ENCODE measurements around the gene BCKDHB. TPM values are rescaled to one million over a fixed set of nuclear protein-coding genes. Genes with fewer than 3 reads are reported as not detected.

Gene BCKDHB
- total and polyA plus RNA-seq, 2 donors (not counting 1 experiment from before 2014, with no cell fraction given): 9.6 to 20.1 TPM

DNA sequence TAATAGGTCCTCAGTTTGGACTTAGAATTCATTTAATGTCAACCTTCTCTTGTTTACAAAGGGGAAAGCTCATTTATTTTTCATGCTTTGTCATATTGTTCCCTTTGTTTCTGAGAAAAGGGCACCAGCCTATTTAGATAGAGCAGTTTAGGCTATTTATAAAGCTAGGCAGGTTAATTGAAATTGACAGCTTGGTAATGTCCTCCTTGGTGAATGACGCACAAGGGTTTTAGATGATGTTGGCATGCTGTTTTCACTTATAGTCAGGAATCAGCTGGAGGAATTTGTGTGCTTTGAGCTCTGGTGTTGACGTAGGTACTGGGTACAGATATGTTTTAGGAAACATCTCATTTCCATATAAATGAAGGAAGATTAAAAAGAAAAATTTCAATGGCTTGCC, 45.2 kb downstream of the BCKDHB start:
- CTCF ChIA-PET: no interaction called here
- Histone ChIP-seq H3K4me1 (ENCODE audit: control insufficient read depth in 2 of 2, insufficient read depth in 2 of 2, low read length in 2 of 2) (no peaks in the 10 kb centered on the region), H3K9ac (ENCODE audit: low read length) (no peak overlapping the region)

GRCh38 chr6:80154160-80154559, 47.7 kb downstream of the BCKDHB start:
- Histone ChIP-seq H3K4me3 (ENCODE audit: control extremely low read depth in 1 of 5, extremely low read depth in 1 of 5, insufficient read depth in 1 of 5, low read depth in 2 of 5, low read length in 4 of 5) (no peak overlapping the region), H3K79me2 (ENCODE audit: control insufficient read depth, insufficient read depth, low read length) (no peaks in the 10 kb centered on the region), H3K27me3 (replicated peaks in 1 of 4; ENCODE audit: control extremely low read depth in 1 of 4, control insufficient read depth in 3 of 4, insufficient read depth in 4 of 4, low read length in 3 of 4) (no peaks in the 10 kb centered on the region), H3K36me3 (replicated peaks in 1 of 2; ENCODE audit: control extremely low read depth in 1 of 2, control insufficient read depth in 1 of 2, extremely low read depth in 1 of 2, insufficient read depth in 2 of 2, low read length in 1 of 2) (peaks cover 0 to 1% of the 10 kb centered on the region in 2 experiments), H2AFZ (ENCODE audit: insufficient read depth, low read depth, low read length, poor library complexity, severe bottlenecking) (no peak overlapping the region), H3K9ac (ENCODE audit: low read length) (no peak overlapping the region), H3K9me3 (ENCODE audit: control extremely low read depth in 1 of 3, control insufficient read depth in 2 of 3, insufficient read depth in 1 of 3, low read length in 2 of 3) (no peaks in the 10 kb centered on the region), H3K27ac (ENCODE audit: low read length in 2 of 2) (no peak overlapping the region), H4K20me1 (ENCODE audit: control insufficient read depth, insufficient read depth, low read length, poor library complexity, severe bottlenecking) (no peaks in the 10 kb centered on the region), H3K4me2 (replicated peaks; ENCODE audit: low read depth, low read length, poor library complexity, severe bottlenecking) (no peak overlapping the region), H3K4me1 (ENCODE audit: control insufficient read depth in 2 of 2, insufficient read depth in 2 of 2, low read length in 2 of 2) (no peaks in the 10 kb centered on the region)
- Mint-ChIP-seq H3K4me3 (no peak overlapping the region), H3K27me3 (no peaks in the 10 kb centered on the region), H3K9me3 (ENCODE audit: insufficient read depth) (no peaks in the 10 kb centered on the region), H3K4me1 (no peaks in the 10 kb centered on the region), H3K27ac (no peak overlapping the region)
- DNase-seq: no peak
- ChIA-PET POLR2A (no interaction called here), CTCF (no interaction called here)
- ATAC-seq (ENCODE audit: low read depth): no peak
- no CpG with 5 or more reads among the region's 2 CpGs for whole genome bisulfite sequencing (ENCODE audit: insufficient coverage)
- no peak for TF ChIP-seq EZH2 (IDR thresholded peaks at IDR 0.05; ENCODE audit: borderline replicate concordance, insufficient read depth, low read depth, low read length, poor library complexity, severe bottlenecking)
- TF ChIP-seq, protein P1, sequence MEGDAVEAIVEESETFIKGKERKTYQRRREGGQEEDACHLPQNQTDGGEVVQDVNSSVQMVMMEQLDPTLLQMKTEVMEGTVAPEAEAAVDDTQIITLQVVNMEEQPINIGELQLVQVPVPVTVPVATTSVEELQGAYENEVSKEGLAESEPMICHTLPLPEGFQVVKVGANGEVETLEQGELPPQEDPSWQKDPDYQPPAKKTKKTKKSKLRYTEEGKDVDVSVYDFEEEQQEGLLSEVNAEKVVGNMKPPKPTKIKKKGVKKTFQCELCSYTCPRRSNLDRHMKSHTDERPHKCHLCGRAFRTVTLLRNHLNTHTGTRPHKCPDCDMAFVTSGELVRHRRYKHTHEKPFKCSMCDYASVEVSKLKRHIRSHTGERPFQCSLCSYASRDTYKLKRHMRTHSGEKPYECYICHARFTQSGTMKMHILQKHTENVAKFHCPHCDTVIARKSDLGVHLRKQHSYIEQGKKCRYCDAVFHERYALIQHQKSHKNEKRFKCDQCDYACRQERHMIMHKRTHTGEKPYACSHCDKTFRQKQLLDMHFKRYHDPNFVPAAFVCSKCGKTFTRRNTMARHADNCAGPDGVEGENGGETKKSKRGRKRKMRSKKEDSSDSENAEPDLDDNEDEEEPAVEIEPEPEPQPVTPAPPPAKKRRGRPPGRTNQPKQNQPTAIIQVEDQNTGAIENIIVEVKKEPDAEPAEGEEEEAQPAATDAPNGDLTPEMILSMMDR (IDR thresholded peaks at IDR 0.05): no peak
- intact Hi-C loops (cut with micrococcal nuclease): no loop called here

More for the DNA sequence above, 45.2 kb downstream of the BCKDHB start:
- POLR2A ChIA-PET: no interaction called here
- TF ChIP-seq, protein P1 (IDR thresholded peaks at IDR 0.05): no peak
- no peak for TF ChIP-seq EZH2 (IDR thresholded peaks at IDR 0.05; ENCODE audit: borderline replicate concordance, insufficient read depth, low read depth, low read length, poor library complexity, severe bottlenecking)
- DNase-seq (no peak), ATAC-seq (ENCODE audit: low read depth) (no peak)
- no peak overlapping the region for H3K27ac Mint-ChIP-seq
- H3K9me3 Mint-ChIP-seq (ENCODE audit: insufficient read depth): no peaks in the 10 kb centered on the region
- no peak overlapping the region for H3K4me3 Mint-ChIP-seq
- H3K27ac ChIP-seq (ENCODE audit: low read length in 2 of 2): no peak overlapping the region
- intact Hi-C loops (cut with micrococcal nuclease): no loop called here
- H3K4me1 Mint-ChIP-seq: no peaks in the 10 kb centered on the region
- no peak overlapping the region for H2AFZ ChIP-seq (ENCODE audit: insufficient read depth, low read depth, low read length, poor library complexity, severe bottlenecking)
- no peaks in the 10 kb centered on the region for H3K27me3 ChIP-seq (replicated peaks in 1 of 4; ENCODE audit: control extremely low read depth in 1 of 4, control insufficient read depth in 3 of 4, insufficient read depth in 4 of 4, low read length in 3 of 4)
- H3K9me3 ChIP-seq (ENCODE audit: control extremely low read depth in 1 of 3, control insufficient read depth in 2 of 3, insufficient read depth in 1 of 3, low read length in 2 of 3): no peaks in the 10 kb centered on the region
- H3K4me2 ChIP-seq (replicated peaks; ENCODE audit: low read depth, low read length, poor library complexity, severe bottlenecking): no peak overlapping the region
- no peaks in the 10 kb centered on the region for H3K27me3 Mint-ChIP-seq
- no peak overlapping the region for H3K4me3 ChIP-seq (ENCODE audit: control extremely low read depth in 1 of 5, extremely low read depth in 1 of 5, insufficient read depth in 1 of 5, low read depth in 2 of 5, low read length in 4 of 5)
- peaks cover 0 to 1% of the 10 kb centered on the region in 2 experiments for H3K36me3 ChIP-seq (replicated peaks in 1 of 2; ENCODE audit: control extremely low read depth in 1 of 2, control insufficient read depth in 1 of 2, extremely low read depth in 1 of 2, insufficient read depth in 2 of 2, low read length in 1 of 2)
- no peaks in the 10 kb centered on the region for H4K20me1 ChIP-seq (ENCODE audit: control insufficient read depth, insufficient read depth, low read length, poor library complexity, severe bottlenecking)
- no peaks in the 10 kb centered on the region for H3K79me2 ChIP-seq (ENCODE audit: control insufficient read depth, insufficient read depth, low read length)
- no CpG with 5 or more reads among the region's 2 CpGs for WGBS (ENCODE audit: insufficient coverage)

All from B cell (primary cell).